Uterus (tissue), 2 donors: ENCODE data around the gene SCN8A.

Source experiments
- CTCF ChIP-seq, 4 experiments: fragments of 200-600 bp in 2 of 4; fragments of 450-650 bp in 2 of 4; sonication (generic) in 2 of 4; IDR thresholded peaks; one replicate each; pipeline ENCODE4 v1.5.1; 2016 to 2019; ENCODE audit warnings: antibody characterized with exemption in 4 of 4, mild to moderate bottlenecking in 2 of 4, moderate library complexity in 1 of 4
- POLR2A ChIP-seq, 2 donors: fragments of 450-650 bp; IDR thresholded peaks; one replicate each; pipeline ENCODE4 v1.6.1; 2016; ENCODE audit warnings: antibody characterized with exemption in 2 of 2, mild to moderate bottlenecking in 1 of 2, moderate library complexity in 1 of 2

DNA sequence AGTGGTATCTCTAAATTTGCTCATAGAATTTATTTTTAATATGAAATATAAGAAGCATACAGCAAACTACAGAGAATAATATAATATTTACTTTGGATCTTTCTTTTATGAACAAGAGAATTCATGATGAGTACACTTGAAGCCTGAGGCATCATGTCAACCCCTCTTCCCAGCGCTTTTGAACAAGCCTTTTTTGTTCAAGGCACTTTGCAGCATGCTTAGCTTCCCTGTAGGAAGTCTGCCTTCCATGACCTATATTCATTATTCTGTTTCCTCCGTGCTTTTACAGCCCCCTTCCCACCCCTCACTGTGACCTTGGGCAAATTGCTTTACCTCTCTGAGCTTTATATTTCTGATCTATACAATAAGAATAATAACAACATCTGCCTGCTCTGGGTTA is 41.6 kb downstream of the SCN8A start:
- TF ChIP-seq CTCF (IDR thresholded peaks at IDR 0.05) (no peak), POLR2A (IDR thresholded peaks at IDR 0.05) (no peak)
